Measurements from ENCODE around the gene TCF12.

The TCF12 gene

DNA sequence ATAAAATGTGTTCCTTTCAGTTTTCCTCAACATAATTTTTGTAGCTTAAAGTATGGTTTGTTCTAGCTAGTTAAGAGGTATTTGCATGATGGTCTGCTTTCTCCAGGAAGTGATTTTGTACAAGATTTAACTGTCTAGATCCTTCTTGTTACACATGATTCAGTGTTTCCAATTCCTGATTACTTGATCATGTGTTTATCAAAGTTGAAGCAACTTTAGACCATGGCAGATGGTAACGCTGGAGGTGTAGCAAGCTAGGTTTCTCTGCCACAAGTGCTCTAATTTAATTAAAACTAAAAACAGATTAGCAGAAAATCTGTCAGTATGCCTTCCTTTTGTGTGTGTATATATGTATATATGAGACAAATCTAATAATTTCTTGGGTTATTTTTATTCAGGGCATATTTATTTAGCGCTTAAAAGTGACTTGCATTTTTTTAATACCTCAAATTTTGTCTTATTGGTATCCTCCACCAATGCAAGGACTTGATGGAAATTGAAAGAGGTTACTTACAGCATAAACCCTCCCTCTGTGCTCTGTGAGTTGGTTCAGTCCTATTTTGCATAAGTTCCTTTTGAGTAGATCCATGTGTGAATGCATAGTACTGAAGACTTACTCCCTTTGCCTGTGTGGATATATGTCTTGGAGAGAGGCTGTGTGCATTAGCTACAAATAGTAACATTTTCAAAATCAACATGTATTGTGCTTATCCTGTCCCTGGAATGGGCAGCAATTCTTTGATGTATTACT lies 300.6 kb downstream of the TCF12 start:
- peak; percentile 42 for DNase-seq (ENCODE audit: low spot score)

DNA sequence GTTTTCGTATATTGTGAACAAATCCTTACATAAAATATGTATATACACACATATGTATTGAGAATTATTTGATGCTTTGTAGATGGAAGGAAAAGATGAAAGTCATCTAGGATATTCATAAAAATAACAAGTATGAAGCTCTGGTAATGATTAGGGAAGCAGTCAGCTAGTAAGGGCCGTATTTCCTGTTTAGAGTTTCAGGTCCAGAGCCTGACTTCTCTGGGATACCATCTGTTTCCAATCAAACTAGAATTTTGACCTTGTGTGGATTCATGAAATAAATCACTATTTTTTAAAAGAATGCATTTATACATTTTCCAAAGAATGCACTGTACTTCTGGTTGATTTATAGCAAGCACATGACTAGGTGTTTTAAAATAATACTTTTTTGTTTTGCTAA lies 301.8 kb downstream of the TCF12 start:
- DNase-seq (ENCODE audit: low spot score), result no peak

DNA sequence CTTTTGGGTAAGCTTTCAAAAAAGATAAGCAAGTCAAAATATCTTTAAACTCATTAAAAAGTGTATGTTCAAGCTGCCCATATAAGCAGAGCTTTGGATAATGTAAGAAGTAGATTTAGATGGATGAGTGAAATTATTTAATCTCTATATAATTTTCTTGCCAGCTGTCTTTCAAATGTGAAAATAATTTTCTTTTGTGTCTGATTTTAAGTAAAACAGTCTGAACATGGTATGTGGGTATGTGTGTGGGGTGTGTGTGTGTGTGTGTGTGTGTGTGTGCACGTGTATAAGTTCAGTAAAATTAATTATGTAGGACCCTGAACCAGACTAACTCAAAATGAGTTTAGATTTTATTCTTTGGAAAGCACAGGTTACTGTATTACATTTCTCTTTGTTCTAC lies 302.7 kb downstream of the TCF12 start:
- DNase-seq (ENCODE audit: low spot score), result no peak

DNA sequence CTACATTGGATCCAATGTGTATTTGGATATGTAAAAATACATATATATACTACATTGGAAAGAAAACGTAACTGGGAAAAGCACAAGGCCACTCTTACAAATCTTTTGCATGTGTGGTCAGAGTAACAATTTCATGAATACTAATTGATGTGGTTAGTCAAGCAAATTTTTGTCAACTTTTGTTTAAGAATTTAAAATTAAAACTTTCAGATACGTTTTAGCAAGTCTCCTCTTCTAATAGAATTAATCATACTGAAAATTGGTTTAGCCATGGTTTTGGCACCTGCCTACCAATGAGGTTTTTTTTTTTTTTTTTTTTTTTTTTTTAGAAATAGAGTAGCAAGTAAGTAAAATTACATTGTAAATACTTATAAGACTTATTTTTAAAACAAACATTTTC lies 304.9 kb downstream of the TCF12 start:
- DNase-seq (ENCODE audit: low spot score), result no peak

DNA sequence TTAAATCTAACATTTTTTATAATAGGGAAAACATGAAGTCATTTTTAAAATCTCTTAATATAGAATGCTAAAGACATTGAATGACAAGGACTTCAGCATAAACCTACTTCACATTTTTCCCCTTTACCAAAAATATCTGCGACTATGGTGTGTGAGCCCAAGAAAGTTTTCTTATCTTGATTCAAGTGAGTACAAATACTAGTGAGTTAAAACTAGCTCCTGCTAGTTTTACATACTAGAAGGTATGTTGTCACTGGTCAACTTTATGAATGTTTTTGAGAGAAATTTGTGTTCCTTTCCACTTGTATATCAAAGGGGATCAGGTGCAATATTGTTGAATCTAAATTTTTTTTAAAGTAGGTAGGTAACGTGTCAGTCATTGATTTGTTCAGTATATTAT lies 305.4 kb downstream of the TCF12 start:
- DNase-seq (ENCODE audit: low spot score), result no peak

DNA sequence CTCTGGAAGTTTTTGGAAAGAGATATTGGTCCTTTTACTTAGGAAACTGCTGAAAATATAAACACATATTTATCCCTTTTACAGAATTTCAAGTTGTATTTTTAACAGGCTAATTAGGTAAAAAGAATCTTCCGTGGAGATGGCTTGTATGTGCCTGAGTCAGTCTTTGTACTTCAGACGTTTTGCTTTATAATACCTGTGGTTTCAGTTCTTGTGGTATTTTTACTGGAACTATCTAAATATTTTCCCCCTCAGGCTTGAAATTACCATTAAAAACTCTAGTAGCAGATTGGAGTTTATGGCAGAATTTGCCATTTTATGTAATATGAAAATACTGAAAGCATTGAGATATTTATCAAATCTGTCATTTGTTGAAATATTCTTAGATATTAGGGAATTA lies 306.2 kb downstream of the TCF12 start:
- no peak for DNase-seq (ENCODE audit: low spot score)

DNA sequence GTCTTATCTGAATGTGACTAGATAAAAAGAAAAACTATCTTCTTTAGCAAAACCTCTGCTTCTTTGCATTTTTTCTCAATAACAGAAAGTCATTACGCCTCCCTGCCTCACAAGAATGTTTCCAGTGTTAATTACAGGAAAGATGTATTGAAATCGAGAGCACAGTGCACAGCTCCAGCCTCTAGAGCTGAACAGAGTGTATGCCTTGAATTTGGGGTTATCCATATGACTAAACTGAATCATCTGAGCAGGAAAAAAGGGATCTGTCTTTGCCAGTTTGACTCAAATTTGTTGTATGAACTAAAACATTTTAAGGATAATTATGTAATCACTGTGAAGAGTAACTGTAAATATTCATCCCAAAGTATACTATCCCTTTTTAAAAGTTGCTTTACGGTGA lies 308.7 kb downstream of the TCF12 start:
- no peak for DNase-seq (ENCODE audit: low spot score)

DNA sequence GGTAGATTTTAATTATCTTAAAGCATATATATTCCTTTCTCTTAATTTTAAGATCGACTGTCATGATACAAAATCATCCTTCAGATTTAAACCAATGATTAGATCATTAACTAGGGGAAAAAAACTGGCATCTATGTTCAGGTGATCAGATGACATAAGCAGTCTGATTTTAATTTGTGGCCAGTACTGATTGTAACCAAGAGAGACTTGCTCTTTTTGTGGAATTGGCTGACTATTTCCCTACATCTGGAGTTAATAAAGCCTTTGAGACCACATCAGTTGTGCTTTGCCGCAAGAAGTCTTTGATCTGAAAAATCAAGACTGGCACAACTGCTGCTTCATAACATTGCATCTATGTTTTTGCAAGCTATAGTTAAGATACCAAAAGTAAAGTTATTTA lies 309.5 kb downstream of the TCF12 start:
- no peak for DNase-seq (ENCODE audit: low spot score)

DNA sequence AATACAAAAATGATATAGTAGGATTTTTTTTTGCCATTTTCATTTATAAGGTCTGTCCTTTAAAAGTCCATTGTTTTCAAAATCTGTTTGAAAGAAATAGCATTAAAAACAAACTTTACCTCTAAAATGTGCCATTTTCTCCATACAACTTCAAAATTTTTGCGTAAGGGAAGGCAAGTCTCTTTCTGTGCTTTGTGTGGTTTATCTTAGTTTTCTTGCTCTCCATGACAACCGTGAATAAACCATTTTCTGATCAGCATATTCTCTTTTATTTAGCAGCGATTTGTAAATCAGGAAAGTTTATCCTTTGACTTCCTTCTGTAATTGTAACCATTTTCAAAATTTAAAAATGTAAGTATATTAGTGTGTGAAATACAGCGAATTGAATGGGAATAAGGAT lies 310.0 kb downstream of the TCF12 start:
- DNase-seq (ENCODE audit: low spot score), result no peak

DNA sequence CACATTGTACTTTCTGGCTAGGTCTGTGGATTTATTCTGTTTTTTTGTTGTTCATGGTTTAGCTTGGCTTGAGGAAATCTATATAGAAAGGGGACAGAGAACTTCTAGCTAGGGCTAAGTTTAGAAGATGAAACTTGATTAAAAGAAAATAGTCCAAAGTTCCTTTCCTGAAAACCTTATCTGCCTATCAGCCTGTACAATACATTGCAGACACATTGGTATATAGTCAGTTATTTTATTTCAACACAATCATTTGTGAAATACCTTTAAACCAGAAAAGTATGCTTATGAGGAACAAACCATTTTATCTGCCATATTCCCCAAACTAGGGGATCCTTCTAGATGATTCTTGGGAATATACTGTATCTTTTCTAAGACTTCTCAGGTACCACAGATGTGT lies 310.6 kb downstream of the TCF12 start:
- no peak for DNase-seq (ENCODE audit: low spot score)

DNA sequence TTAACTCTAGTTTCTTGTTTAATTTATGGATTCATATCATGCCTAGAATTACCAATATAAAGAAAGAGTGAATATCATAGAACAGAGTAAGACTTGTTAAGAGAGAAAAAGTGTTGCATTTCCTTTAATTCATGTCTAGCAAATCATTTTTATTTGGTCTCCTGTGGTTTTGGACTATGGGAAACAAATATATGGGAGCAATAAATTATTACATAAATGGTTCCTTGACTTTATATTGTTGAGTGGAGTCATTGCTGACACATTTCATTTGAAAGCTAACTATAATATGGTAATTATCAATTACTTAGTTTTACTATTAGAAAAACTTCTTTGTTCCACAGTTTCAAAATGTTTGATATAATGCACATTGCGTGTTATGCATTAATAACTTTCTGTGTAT lies 313.1 kb downstream of the TCF12 start:
- no peak for DNase-seq (ENCODE audit: low spot score)

DNA sequence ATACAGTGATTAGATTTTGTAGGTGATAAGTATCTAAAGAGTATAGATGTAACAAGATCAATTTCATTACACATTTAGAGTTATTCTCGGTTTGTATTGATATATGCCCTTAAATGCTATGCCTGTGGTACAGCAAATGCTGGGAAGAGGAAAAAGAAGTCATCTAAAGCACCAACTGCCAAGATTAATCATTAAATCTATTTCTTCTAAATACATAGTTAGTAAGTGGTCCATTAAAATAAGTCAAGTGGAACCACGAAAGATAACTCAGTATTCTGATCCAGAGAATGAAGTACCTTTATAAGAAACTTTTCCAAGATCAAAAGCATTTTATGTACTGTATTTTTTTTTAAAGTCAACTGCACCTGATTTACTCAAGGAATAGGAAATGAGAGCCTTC lies 315.7 kb downstream of the TCF12 start:
- no peak for DNase-seq (ENCODE audit: low spot score)

DNA sequence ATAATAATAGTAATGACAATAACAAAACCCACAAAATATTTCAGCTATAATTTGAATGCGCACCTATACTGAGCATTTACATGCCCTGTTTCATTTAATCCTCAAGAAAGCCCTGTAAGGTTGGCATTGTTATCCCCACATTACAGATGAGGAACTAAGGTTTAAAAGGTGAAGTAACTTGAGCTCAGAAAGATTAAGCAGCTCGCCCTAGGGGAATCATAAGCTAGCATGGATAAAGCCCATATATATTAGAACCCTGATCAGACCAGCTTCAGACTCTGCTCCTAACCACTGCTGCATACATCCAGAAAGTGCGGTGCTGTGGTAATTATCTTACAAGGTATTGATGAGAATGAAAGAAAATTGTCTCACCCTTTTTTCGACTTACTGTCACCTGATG lies 316.7 kb downstream of the TCF12 start:
- no peak for DNase-seq (ENCODE audit: low spot score)

DNA sequence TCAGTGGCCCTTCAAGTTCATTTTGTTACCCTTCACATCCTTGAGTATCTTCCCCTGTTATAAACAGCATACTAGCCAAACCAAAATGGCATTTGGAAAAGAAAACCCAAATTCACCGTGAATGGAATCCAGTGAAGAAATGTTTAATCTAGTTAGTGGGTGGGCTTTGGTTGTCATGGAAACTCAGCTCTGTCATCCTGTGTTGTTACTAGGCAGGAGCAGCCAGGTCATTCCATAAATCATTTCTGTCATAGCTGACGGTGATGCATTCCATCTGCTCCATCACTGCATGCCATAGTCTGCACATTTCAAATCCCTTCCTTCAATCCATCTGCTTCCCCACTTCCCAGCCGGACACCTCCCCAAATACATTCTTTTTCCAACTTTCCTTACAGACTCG lies 317.4 kb downstream of the TCF12 start:
- DNase-seq (ENCODE audit: low spot score), result no peak

DNA sequence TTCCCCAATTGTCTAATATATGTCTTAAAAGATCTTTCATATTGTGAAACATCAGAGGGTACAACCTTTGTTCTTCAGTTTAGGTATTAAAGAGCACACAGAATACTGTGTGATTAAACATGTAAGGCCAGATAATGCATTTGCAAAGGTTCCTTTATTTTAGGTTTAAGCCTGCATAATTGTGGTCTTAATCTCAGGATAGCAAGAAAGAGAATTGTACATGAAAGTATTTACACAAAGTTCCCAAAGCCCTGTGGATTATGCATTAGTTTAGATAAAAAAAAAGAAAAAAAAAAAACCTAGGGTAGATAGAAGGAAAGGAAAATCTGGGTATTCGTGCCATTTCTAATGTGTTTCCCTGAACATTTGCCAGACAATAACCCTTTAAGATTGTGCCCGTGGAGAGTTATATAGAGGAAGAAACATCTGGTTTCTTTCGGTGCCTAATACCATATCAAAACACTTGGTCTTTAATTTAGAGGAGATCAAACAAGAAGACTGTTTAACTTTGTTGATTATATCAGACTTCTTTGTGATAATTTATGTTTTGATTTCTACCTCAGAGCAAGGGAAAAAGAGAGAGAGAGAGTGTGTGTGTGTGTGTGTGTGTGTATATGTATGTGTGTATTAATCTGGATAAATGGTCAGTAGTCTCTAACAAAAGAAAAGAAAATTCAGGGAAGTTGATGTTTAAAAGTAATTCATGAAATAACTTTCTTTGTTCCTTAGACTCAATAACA lies 318.3 kb downstream of the TCF12 start:
- no peak for DNase-seq (ENCODE audit: low spot score)

DNA sequence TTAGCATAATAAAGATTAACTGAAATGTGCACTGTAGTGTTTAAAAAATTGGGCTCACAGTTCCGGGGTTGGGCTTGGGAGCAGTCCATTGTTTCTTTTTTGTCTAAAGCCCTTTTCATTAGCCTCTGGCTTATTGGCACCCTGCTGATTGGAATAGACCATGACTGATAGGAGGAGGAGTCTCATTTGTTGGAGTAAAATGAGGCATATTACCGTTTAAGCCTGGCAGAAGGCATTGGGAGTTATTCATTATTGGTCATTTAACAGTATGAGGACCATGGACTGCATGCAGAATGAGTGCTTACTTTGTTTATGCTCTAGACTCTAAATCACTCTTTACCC lies 318.8 kb downstream of the TCF12 start:
- DNase-seq (ENCODE audit: low spot score), result peak; percentile 63

DNA sequence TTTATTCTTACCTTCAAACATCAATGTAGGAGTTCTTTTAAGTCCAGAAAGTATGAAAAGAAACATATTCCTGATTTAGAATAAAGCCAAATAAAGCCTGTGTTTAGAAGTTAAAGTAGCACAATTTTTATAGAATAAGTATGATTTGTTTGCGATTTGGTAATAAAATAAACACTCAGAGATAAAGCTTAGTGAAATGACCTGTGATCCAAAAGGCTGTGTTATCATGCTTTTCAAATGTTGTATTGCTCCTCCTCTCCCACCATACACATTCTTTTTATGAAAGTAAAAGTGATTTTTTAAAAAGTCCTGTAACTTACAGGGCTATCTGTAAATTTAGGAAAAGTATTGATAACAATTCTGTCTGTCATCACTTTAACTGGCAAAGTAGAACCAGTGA lies 319.2 kb downstream of the TCF12 start:
- no peak for DNase-seq (ENCODE audit: low spot score)

DNA sequence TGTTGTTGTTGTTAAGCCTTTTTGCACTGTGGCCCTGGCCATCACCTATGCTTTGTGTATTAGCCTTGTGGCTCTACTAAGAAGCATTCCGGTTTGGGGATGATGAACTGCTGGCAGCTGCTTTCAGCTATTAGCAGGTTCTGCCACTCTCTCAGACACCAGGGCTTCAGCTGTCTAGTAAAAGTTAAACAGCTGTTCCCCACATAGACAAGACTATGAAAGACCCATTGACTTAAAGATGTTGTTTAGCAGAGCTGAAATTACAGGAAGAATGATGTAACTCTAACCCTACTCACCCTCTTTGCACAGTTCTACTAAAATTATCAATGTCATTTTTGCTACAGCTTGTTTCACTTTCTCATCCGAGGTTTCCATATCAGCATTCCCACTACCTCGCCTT lies 326.7 kb downstream of the TCF12 start:
- DNase-seq (ENCODE audit: low spot score), result no peak

DNA sequence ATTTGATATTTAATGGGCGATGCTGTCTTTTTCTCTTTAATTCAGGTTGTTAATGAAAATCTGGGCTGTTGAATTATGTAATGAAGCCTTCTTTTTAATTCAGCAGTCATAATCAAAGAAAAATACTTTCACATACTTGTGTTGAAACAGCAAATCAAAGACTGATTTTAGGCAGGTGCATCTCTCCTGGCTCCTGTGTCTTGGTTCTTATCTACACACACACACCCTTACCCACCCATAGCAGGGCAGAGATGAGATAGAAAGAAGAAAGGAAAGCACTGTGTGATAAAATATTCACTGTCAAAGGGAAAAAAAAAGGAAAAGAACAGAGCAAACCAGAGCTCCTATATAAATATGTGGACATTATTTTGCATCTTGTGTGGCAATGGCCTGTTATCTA lies 327.3 kb downstream of the TCF12 start:
- no peak for DNase-seq (ENCODE audit: low spot score)

DNA sequence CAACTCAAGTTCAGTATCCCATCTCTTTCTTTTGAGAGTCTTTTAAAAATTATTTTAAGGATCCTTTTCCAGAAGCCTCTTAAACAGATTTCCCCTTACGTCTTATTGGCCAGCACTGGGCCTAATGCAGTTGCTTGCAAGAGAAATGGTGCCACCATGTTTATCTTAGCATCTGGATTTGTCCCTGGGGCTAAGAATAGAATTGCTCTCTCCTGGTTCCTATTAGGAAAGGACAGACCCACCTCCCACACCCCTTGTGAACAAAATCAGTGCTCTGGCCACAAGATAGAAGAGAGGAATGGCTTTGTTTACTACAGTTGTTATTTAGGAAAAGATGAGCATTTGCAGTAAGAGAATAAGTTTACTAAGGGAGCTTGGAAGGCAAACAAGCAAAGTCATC lies 329.6 kb downstream of the TCF12 start:
- no peak for DNase-seq (ENCODE audit: low spot score)

DNA sequence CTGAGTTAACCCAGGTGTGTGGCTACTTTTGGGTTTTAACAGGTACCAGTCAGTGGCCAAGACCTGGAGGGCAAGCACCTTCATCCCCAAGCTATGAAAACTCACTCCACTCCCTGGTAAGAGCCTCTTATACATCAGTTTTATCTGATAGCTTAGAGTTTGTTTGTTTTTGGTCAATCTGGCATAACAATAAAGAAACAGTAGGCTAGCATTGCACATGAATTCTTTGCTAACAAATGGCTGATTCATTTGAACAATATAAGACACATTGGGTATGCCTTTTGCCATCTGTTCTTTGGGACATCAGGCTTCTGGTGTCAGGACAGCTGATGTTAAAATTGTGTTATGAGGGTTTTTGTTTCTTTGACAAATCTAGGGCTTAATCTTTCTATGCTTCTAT lies 332.9 kb downstream of the TCF12 start:
- DNase-seq (ENCODE audit: low spot score), result no peak

DNA sequence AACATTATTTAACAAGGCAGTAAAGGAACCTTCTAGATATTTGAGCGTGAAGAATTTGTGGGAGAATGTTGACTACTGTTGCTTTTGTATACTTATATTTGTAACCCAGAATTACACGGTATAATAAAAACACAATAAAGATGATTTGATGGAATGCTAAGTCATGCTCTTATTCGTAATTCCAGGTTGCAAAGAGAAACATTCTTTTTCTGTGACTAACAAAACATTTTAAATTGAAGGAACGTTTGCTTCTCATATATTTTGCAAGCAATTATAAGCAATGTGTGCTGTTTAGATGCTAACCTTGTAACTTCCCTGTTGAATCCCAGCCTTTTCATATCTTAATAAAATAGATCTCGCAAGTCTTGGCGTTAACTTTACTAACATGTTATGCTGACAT lies 333.5 kb downstream of the TCF12 start:
- DNase-seq (ENCODE audit: low spot score), result no peak

DNA sequence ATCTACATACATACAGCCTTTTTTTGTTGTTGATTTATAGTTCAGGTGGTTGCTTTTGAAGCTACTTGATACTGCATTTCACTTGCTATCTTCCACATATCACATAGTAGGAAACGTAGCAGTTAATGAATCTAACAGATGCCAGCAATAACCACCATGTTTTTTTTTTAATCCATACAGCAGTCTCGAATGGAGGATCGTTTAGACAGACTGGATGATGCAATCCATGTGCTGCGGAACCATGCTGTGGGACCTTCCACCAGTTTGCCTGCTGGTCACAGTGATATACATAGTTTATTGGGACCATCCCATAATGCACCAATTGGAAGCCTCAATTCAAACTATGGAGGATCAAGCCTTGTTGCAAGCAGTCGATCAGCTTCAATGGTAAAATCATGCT lies 334.6 kb downstream of the TCF12 start:
- no peak for DNase-seq (ENCODE audit: low spot score)

DNA sequence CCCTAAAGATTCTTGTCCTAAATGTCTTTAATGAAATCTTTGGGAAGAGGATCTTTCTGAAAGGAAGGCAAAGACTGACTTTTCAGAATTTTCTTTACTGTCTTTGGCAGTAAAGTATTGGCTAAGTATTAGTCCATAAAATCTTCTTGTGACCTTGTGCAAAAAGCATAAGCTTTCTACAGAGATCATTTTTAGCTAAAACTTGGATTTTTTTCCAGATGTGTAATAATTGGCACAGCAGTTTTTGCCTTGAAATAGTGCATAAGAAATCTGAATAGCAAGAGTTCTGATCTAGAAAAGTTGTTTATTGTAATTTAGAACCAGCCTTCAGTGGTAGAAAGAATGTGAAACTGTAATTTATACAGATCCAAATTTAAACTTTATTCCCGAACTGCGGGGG lies 335.1 kb downstream of the TCF12 start:
- no peak for DNase-seq (ENCODE audit: low spot score)

All from putamen (tissue), 1 donor.